ENCODE results near the gene CALB2. TPM values are rescaled to one million over a fixed set of nuclear protein-coding genes. Genes with fewer than 3 reads are reported as not detected.

Gene CALB2
- total RNA-seq, 2 donors from 2014 or later: 4.4 to 6.6 TPM

DNA sequence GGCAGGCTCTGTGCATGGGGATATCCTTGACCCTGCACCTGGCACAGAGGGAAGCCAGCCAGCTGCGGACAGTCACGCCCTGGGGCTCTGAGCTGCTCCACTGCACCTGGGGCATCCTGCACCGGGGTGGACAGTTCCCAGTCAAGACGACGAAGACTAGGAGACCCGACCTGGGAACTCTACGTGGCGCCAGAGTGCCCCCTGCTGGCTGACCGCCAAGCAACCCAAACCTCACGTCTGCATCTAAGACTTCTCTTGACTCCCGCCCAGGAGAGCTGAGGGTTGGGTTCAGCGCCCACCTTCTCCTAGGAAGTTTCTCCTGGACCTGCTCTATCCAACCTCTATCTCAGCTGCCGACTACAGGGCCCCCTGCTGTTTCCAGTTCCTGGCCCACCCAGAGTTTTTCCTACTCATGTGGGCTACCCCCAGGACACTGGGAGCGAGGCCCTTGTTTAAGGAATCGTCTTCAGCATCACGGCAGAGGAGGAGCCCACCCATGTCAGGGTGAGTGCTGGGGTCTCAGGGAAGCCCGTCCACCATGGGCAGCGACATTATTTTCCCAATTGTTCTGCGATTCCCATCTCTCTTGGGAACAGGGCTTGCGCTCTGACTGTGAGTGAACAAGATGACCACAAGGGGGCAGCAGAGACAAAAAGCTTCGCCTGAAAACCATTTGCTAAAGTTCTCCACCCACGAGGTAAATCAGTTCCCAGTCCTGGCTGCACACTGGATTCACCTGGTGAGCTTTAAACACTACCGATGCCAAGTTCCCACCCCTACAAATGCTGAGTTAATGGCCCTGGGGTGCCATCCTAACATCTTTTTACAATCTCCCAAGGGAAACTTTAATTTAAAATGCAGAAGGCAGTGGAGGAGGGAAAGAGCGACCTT is 54.0 kb downstream of the CALB2 start:
- intact Hi-C loops (cut with DNase I, micrococcal nuclease): loop anchor here (5.0 kb wide), 2 partner anchors 85 to 90 kb away; no protein-coding TSS in a partner anchor
- ATAC-seq (peak; percentile 91), DNase-seq (peak; percentile 47 to 69)

DNA sequence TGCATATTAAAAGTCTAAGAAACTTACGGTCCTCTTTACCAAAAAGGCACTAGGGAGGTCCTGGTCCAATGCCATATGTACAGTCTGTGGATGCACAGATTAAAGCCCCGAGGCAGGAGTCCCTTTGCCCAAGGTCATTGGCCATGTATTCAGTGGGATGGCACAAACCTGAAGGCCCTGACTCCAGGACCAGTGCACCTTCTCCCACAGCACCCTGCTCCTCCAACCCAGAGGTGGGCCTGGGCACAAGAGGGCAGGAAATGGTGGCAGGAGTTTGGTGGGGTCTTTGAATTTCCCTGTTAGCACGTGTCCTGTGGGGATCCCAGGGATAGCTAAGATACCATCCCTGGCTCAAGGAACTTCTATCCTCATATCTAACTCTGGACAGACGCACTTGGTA is 54.8 kb downstream of the CALB2 start:
- ATAC-seq: no peak
- no peak for DNase-seq

DNA sequence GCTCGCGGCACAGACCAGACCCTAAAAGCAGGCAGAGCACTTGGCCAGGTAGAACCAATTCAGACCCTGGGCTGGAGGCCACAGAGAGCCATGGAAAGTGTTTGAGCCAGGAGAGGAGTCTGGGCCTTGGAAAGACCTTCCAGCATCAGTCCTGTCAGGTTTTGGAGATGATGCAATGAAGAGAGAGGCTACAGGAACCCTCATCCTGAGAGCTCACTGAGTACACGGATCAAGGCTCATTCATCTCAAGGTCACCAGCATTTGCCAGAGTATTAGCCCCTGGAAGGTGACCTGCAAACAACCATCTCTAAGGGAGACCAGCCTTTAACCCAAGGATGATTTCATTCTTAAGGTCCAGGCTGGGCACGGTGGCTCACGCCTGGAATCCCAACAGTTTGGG is 55.5 kb downstream of the CALB2 start:
- intact Hi-C loops (cut with DNase I, micrococcal nuclease): loop anchor here (5.0 kb wide), 2 partner anchors 83 to 88 kb away; no protein-coding TSS in a partner anchor
- DNase-seq (no peak), ATAC-seq (no peak)

More for the DNA sequence above, 54.8 kb downstream of the CALB2 start:
- intact Hi-C loops (cut with DNase I, micrococcal nuclease): loop anchor here (5.0 kb wide), 2 partner anchors 84 to 89 kb away; no protein-coding TSS in a partner anchor

DNA sequence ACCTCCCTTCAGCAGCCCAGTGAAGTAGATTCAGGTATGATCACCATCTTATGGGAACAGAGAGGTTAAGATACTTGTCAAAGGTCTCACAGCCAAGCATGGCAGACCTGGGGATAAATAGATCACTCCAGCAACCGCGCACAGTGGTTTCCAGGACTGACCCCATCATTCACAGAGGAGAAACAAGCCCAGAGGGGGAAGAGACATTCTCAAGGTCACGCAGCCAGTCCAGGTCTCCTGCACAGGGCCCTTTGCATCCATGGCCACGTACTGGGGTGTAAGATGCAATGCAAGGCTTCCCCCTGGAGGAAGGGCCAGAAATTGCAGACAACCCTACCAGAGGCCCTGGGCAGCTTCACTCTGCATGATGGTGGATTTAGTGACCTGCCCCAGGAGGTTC is 63.4 kb downstream of the CALB2 start:
- peak in 1 of 2 donors; percentile 35 for DNase-seq
- intact Hi-C loops (cut with DNase I, micrococcal nuclease): no loop called here
- peak; percentile 62 for ATAC-seq

DNA sequence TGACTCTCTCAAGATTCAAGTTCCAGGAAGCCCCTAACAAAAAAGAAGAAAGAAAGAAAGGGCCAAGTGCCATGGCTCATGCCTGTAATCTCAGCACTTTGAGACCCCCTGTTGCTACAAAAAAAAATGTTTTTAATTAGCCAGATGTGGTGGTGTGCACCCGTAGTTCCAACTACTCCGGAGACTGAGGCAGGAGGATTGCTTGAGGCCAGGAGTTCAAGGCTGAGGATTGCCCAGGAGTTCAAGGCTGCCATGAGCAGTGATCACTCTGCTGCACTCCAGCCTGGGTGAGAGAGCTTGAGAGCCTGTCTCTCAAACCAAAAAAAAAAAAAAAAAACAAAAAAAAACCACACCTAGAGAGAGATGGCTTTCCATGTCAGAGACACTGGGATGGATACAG is 64.5 kb downstream of the CALB2 start:
- no peak for DNase-seq
- ATAC-seq: no peak
- intact Hi-C loops (cut with DNase I, micrococcal nuclease): no loop called here

DNA sequence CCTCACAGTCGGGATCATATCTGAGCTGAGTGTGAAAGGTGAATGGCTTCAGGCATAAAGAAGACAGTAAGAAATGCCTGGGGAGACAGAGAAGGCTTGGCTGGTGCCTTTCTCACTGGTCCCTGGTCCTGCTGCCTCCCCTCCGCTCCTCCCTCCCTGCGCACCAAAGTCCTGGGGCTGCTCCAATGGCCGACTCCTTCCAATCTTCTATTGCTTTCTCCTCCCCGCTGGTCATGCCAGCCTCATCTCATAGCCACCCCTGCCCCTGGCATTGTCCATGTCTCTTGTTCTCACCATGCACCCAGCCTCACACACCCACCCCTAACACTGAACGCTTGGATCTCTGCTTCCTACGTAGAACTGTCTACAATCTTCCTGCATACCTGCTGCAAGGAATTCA is 65.3 kb downstream of the CALB2 start:
- intact Hi-C loops (cut with DNase I, micrococcal nuclease): no loop called here
- no peak for ATAC-seq

DNA sequence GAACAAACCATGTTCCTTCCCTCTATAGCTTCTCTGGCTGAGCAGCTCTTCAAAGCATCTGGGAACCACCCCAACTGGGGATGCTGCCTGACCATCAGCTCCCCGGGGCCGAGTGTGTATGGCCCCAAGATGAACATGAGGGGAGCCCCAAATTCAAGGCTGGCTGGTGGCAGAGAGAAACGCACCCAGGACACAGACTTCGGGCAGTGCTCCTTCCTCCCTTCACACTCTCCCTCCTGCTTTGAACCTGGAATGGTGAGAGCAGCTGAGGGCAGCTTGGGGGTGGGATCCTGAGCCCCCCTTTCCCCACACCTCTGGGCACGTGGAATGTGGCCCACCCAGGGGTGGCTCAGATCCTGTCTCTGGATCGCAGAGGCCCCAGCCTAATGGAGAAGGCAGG is 66.1 kb downstream of the CALB2 start:
- intact Hi-C loops (cut with DNase I, micrococcal nuclease): no loop called here
- DNase-seq (no peak), ATAC-seq (no peak)

More for the DNA sequence above, 65.3 kb downstream of the CALB2 start:
- no peak for DNase-seq

DNA sequence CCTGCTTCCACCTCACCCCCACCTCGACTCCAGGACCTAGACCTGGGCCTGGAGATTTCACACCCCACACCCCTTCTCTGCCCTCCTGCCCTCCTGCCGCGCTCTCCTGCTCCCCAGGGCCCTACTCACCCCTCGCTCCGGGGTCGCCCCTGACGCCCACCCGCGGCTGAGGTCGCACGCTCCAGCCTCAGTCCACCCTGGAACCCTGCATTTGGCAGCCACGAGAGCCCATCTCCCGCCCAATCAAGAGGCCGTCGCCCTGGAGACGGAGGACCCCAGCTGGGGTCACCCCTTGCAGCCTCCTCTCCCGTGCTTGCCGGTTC is 67.2 kb downstream of the CALB2 start:
- no peak for ATAC-seq
- DNase-seq: no peak
- intact Hi-C loops (cut with DNase I, micrococcal nuclease): no loop called here

DNA sequence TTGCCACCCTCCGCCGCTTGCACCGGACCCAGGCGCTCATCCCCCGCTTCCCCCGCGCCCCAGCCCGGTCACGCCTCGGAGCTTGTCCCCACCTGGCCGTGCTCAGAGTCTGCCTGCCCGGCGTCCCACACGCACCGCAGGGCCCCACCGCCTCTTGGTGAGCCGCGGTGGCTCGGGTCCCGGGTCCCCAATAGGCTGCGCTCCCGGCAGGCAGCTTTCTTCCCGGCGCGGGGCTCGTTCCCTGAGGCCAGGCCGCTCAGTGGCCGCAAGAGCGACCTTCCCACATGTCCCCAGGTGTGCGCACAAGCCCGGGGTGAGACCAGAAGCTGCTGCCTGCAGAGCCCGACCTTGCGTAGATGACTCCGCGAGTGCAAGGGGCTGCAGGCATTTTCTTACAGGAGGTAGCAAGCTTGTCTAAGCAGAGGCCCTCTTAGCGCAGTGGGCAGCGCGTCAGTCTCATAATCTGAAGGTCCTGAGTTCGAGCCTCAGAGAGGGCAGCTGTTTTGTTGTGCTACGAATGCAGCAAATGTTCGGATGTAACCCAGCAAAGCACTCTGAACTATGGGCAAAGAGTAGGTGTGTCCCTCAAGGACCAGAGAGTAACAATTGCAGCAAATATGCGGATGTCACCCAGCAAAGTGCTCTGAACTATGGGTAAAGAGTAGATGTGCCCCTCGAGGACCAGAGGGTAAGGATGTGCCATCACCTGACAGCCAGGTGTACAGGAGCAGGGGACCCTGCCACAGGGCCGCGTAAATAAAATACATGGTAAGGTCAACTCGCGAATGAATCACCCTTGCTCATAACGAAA is 67.8 kb downstream of the CALB2 start:
- DNase-seq (no peak), ATAC-seq (peak; percentile 17)
- intact Hi-C loops (cut with DNase I, micrococcal nuclease): no loop called here

DNA sequence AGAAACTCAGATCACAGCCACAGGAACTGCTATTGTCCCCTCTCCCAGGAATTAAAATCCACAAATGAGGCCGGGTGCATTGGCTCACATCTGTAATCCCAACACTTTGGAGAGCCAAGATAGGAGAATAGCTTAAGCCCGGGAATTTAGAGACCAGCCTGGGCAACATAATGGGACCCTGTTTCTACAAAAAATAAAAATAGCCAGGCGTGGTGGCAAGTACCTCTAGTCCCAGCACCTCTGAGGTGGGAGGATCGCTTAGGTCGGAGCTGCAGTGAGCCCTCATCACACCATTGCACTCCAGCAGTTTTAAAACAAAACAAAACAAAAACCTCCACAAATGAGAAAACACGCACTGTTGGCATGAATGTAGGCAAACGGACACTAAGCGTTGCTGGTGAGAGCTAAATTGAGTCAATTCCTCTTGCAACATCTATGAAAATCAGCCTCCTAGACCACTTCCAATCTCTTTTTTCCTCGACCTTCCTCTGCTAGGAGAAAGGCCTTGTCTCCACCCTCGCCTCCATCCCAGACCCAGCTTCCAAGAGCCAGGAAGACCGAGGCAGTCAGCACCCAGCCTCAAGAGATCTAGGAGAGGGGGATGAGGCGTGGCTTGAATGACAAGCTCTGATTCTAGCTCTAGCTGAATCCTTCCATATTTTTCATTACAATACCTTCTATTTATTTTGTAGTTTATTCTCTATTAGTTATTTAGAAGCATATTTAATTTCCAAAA is 68.5 kb downstream of the CALB2 start:
- intact Hi-C loops (cut with DNase I, micrococcal nuclease): no loop called here
- DNase-seq (no peak), ATAC-seq (no peak)

DNA sequence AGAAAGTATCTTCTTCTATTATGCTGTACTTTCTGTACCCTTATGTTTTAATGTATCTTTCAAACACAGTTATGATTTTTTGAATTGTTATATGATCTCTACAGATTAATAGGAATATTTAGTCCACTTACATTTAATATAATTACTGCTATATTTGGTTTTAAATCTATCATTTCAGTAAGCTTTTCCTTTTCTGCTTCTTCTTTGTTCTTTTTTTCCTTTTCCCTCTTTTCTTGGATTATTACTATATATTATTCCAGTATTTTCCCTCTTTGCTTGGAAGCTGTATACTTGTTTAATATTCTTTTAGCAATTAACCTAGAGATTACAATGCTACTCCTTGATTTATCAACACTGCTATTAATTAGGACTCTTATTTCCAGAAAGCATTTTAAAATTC is 69.9 kb downstream of the CALB2 start:
- ATAC-seq (no peak), DNase-seq (no peak)
- intact Hi-C loops (cut with DNase I, micrococcal nuclease): no loop called here

DNA sequence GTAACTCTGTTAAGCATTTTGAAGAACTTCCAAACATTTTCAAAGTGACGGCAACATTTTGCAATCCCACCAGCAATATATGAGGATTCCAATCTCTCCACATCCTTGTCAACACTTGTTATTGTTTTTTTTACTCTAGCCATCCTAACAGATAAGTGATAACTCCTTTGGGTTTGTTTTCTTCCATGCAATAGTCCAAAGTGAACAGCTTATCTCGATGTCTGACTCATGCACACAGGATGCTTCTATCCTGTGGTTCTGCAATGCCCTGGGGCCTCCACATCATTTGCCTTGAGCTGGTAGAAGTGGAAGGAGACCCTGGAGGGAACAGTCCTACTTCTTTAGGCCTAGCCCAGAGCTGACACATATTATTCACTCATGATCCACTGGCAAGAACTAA is 70.4 kb downstream of the CALB2 start:
- intact Hi-C loops (cut with DNase I, micrococcal nuclease): no loop called here
- DNase-seq (no peak), ATAC-seq (no peak)

DNA sequence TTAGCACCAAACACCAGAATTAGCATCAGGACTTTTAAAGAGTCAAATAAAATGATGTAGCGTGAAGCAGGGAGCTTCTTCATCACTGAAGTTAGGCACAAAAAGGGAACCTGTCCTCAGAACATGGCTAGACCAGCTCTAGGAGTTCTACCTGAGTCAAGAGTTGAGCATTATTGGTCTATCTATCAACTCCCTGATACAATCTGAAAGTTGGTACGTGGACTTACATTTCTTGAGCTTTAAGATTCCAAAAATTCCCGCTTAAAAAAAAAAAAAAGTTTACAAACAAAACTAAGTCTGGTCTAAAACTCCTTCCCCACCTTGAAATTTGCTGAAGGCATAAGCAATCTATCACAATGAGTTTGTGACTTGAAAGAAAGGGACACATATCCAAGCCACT is 71.1 kb downstream of the CALB2 start:
- DNase-seq: no peak
- intact Hi-C loops (cut with DNase I, micrococcal nuclease): no loop called here

DNA sequence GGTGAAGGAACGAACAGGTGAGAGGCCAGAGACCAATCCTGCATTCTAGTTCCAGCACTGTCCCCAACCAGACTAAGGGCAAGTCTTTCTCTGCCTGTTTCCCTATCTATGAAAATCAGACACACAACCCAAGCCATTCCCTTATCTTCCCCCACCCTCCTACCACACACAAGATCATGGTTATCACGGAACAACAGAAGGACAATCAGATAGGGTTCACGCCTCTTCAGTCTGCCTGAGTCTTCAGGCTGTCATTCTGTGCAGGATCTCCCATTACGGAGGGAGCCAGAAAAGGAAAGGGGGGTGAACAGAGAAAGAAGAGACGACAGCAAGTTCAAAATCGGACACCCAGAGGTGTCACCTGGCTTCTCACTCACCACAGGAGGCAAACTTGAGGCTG is 72.2 kb downstream of the CALB2 start:
- intact Hi-C loops (cut with DNase I, micrococcal nuclease): no loop called here
- DNase-seq (no peak), ATAC-seq (no peak)

More for the DNA sequence above, 71.1 kb downstream of the CALB2 start:
- ATAC-seq: no peak

DNA sequence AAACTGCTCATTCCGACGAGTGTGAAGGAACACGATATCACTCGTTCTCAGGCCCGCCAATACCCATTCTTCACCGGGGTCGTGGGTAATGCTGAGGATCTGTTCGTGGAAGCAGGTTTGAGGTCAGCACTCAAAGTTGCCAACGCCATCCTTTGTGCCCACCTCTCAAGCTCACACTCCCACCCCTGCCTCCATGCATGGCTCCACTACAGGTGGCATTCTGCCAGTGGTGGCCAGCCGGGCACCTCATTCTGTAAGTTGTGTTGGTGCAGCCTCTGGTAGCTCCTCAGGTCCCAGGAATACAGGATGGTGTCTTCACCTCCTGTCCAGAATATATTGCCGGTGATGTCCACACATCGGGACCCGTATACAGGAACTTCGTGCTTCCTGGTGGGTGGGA is 72.7 kb downstream of the CALB2 start:
- intact Hi-C loops (cut with DNase I, micrococcal nuclease): no loop called here
- DNase-seq: no peak
- ATAC-seq: no peak

DNA sequence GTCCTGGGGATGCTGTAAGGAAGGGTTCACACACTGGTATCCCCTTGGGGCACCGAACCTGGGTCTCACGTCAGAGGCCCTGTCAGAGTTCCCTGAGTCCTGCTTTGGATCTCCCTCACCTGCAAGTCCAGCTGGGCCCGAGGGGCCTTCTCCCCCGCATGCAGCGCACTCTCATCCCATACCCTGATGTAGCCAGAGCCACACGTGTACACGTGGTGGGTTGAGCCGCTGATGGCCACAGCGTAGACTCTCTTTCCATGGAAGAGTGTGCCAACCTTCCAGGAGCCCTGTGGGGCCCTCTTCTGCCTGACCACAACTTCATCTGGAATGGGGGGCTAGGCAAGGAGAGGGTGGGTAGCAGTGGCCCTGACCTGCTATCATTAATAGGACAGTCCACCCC is 73.5 kb downstream of the CALB2 start:
- ATAC-seq: no peak
- DNase-seq: no peak
- intact Hi-C loops (cut with DNase I, micrococcal nuclease): no loop called here

DNA sequence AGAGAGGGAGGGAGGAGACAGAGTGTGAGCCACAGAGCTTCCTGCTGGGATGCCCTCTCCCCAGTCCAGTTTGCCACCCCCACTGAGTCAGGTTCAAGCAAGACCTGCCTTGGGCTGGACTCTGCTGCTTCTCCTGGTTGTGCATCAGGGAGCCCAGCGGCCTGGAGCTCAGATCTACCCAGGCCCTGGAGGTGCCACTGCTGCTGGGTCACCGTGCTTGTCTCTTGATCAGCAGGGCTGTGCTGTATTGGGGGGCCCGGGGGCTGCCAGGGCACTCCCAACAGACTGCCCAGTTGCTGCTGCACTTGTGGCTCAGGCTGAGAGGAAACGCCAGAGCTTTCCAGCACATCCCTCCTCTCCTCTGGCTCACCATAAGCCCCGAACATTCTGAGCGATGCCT is 74.4 kb downstream of the CALB2 start:
- DNase-seq (no peak), ATAC-seq (no peak)
- intact Hi-C loops (cut with DNase I, micrococcal nuclease): no loop called here

DNA sequence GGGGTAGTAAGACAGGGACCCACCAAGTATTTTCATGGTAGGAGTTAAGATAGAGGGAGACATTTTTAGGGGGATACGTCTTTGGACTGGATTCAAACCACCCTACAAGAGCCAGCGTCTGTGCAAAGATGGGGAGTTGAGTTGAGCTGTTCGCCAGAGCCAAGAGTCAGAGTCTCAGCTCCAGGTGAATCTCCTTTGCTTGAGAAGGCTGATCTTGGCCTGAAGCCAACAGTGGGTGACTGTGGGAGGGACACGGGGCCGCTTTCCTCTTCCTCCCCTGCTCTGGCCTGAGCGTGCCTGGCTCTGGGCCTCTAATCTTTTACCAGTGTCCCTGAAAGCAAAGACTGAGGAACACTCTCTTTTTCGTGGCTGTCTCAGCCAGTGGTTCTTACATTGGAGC is 78.0 kb downstream of the CALB2 start:
- ATAC-seq: no peak
- DNase-seq: no peak

DNA sequence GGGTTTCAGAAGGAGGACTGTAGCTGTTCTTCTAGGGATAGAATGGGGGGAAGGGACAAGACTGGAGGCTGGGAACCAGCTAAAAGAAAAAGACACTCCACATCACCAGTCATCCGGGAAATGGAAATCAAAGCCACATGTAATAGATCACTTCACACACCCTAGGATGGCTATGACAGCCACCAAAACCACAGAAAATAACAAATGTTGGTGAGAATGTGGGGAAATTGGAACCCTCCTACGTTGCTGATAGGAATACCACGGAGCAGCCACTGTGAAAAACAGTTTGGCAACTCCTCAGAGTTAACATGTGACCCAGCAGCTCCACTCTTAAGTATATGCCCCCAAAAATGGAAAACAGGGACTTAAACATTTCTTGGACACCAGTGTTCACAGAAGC is 81.0 kb downstream of the CALB2 start:
- no peak for ATAC-seq
- intact Hi-C loops (cut with DNase I, micrococcal nuclease): no loop called here

More for the DNA sequence above, 78.0 kb downstream of the CALB2 start:
- intact Hi-C loops (cut with DNase I, micrococcal nuclease): no loop called here

More for the DNA sequence above, 81.0 kb downstream of the CALB2 start:
- no peak for DNase-seq
